Esophagus muscularis mucosa (tissue), 4 donors: ENCODE measurements around the gene GPATCH8.

Experiments used
- EP300 ChIP-seq: sonication (generic); formaldehyde crosslinking; IDR thresholded peaks from one replicate; pipeline ENCODE4 v1.6.1; 2017; ENCODE audit warnings: antibody characterized with exemption
- POLR2A ChIP-seq: fragments of 450-650 bp; IDR thresholded peaks from one replicate; pipeline ENCODE4 v1.6.1; 2017; ENCODE audit warnings: antibody characterized with exemption, moderate library complexity, mild to moderate bottlenecking, low read depth
- TF ChIP-seq, protein P1 (sequence below), 3 experiments: fragments of 200-600 bp in 2 of 3; fragments of 450-650 bp in 1 of 3; sonication (generic) in 2 of 3; IDR thresholded peaks; one replicate each; pipeline ENCODE4 v1.5.1; 2017 to 2019; ENCODE audit warnings: antibody characterized with exemption in 3 of 3, mild to moderate bottlenecking in 2 of 3, moderate library complexity in 1 of 3

DNA sequence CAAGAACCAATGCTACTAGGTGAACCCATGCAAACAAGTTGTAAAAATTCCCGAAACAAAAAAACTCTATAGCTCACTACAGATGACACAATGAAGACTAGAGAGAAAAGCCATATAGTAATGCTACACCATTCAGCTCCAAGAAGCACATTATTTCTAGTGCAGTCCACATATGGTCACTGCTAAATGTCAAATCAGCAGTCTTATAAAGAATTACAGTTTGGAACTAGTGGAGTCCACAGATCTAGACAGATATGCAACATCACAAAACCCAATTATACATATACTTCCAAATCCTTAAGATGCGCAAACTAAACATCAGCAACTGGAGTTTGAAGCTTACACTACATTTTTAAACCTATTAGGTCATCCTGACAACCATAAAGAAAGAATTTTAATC lies 33.5 kb downstream of the GPATCH8 start:
- TF ChIP-seq, protein P1, sequence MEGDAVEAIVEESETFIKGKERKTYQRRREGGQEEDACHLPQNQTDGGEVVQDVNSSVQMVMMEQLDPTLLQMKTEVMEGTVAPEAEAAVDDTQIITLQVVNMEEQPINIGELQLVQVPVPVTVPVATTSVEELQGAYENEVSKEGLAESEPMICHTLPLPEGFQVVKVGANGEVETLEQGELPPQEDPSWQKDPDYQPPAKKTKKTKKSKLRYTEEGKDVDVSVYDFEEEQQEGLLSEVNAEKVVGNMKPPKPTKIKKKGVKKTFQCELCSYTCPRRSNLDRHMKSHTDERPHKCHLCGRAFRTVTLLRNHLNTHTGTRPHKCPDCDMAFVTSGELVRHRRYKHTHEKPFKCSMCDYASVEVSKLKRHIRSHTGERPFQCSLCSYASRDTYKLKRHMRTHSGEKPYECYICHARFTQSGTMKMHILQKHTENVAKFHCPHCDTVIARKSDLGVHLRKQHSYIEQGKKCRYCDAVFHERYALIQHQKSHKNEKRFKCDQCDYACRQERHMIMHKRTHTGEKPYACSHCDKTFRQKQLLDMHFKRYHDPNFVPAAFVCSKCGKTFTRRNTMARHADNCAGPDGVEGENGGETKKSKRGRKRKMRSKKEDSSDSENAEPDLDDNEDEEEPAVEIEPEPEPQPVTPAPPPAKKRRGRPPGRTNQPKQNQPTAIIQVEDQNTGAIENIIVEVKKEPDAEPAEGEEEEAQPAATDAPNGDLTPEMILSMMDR (IDR thresholded peaks at IDR 0.05): no peak
- TF ChIP-seq EP300: no peak
- no peak for TF ChIP-seq POLR2A
